Karpas-422 (cell line): ENCODE results near the gene C1R. TPM values are rescaled to one million over a fixed set of nuclear protein-coding genes. Genes with fewer than 3 reads are reported as not detected.

Source experiments
- DNase-seq: peaks from one replicate; pipeline ENCODE4 v3.0.0-alpha.2; 2015
- H2AFZ ChIP-seq: fragments of 200-600 bp; sonication (generic); 2 replicates; pipeline ENCODE4 v1.6.1; 2014; ENCODE audit warnings: antibody characterized with exemption, low read length, mixed read lengths
- H3K27ac ChIP-seq: fragments of 200-600 bp; sonication (generic); 2 replicates; pipeline ENCODE4 v1.5.1; 2014; ENCODE audit warnings: mild to moderate bottlenecking, low read length, moderate library complexity
- H3K27me3 ChIP-seq: fragments of 200-600 bp; sonication (generic); 2 replicates; pipeline ENCODE4 v1.6.1; 2014; ENCODE audit warnings: low read length, mixed read lengths
- H3K36me3 ChIP-seq: fragments of 200-600 bp; sonication (generic); 2 replicates; pipeline ENCODE4 v1.6.1; 2014; ENCODE audit warnings: low read length, mixed read lengths; ENCODE audit not compliant: insufficient read depth
- H3K4me1 ChIP-seq: fragments of 200-600 bp; sonication (generic); 2 replicates; pipeline ENCODE4 v1.6.1; 2014; ENCODE audit warnings: mild to moderate bottlenecking, low read length, mixed read lengths
- H3K4me2 ChIP-seq: fragments of 200-600 bp; sonication (generic); 2 replicates; pipeline ENCODE4 v1.6.1; 2014; ENCODE audit warnings: low read length, low read depth, mild to moderate bottlenecking; ENCODE audit not compliant: poor library complexity, severe bottlenecking
- H3K4me3 ChIP-seq: fragments of 200-600 bp; sonication (generic); 2 replicates; pipeline ENCODE4 v1.5.1; 2014; ENCODE audit warnings: mild to moderate bottlenecking, antibody characterized with exemption, low read length, mixed read lengths
- H3K79me2 ChIP-seq: fragments of 200-600 bp; sonication (generic); 2 replicates; pipeline ENCODE4 v1.6.1; 2014; ENCODE audit warnings: mild to moderate bottlenecking, low read length, mixed read lengths
- H3K9ac ChIP-seq: fragments of 200-600 bp; sonication (generic); 2 replicates; pipeline ENCODE4 v1.6.0; 2014; ENCODE audit warnings: low read length
- H3K9me2 ChIP-seq: fragments of 200-600 bp; sonication (generic), shearing (Covaris generic); replicated peaks from 2 replicates; pipeline ENCODE4 v1.6.0; 2014; ENCODE audit warnings: mild to moderate bottlenecking, low read length, moderate library complexity; ENCODE audit not compliant: insufficient read depth
- H3K9me3 ChIP-seq: fragments of 300-700, 200-600 bp; sonication (generic); 2 replicates; pipeline ENCODE4 v1.6.1; 2014; ENCODE audit warnings: low read length, mixed read lengths
- H4K20me1 ChIP-seq: fragments of 200-600 bp; sonication (generic); 2 replicates; pipeline ENCODE4 v1.6.1; 2014; ENCODE audit warnings: mild to moderate bottlenecking, antibody characterized with exemption, low read length, low read depth; ENCODE audit not compliant: insufficient read depth
- total RNA-seq: library from RNA; depleted of rRNA; stranded (reverse); fragments of >200 nt; shearing (Covaris generic); gene quantifications from 2 replicates; pipeline ENCODE4 v1.2.3, GENCODE V29; 2014; ENCODE audit warnings: low replicate concordance

The C1R gene
- total RNA-seq, 1 experiment from 2014 or later, result 2.8 TPM

DNA sequence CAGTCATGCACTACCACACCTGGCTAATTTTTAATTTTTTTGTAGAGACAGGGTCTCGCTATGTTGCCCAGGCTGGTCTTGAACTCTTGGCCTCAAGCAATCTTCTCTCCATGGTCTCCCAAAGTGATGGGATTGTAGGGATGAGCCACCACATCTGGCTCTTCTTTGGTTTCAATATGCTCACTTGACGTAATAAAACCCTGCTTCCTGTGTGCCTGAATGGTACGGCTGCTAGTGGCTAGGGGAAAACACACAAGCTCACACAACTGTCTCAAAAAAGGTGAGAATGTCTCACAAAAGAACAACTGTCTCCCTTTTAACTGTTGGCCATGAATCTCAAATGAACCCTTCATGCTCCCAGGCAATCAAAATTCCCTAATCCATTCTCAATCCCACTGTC is 16.7 kb downstream of the C1R start:
- H3K9me3 ChIP-seq, result no peaks in the 10 kb centered on the region
- H3K9ac ChIP-seq, result no peak overlapping the region
- DNase-seq, result no peak
- no peaks in the 10 kb centered on the region for H3K36me3 ChIP-seq
- H3K27ac ChIP-seq, result no peak overlapping the region
- H3K4me3 ChIP-seq, result no peak overlapping the region
- no peak overlapping the region for H2AFZ ChIP-seq
- H3K79me2 ChIP-seq, result no peaks in the 10 kb centered on the region
- no peaks in the 10 kb centered on the region for H3K27me3 ChIP-seq
- no peaks in the 10 kb centered on the region for H4K20me1 ChIP-seq
- H3K9me2 ChIP-seq, result no peaks in the 10 kb centered on the region
- H3K4me1 ChIP-seq, result no peaks in the 10 kb centered on the region
- H3K4me2 ChIP-seq, result no peak overlapping the region

DNA sequence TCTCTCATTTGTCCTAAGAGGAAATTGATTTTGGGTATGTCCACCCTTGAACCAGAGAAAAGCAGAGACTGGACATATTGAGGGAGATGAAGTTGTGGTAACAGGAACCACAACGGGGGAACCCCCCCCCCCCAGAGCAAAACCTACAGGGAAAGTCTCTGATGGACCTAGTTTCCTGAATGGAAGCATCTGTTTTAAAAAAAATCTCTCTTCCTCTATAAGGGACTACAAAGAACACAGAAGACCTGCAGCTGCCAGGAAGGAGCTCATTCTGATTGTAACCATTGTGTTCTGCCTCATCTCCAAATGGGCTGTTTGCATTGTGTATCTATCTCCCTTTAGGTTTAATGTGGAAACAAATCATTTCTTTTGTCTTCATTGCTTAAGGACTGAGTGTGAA is 18.3 kb downstream of the C1R start:
- no peak for DNase-seq
- H3K27ac ChIP-seq, result no peak overlapping the region
- no peak overlapping the region for H2AFZ ChIP-seq
- no peak overlapping the region for H3K4me3 ChIP-seq
- no peak overlapping the region for H3K4me2 ChIP-seq
- no peaks in the 10 kb centered on the region for H3K36me3 ChIP-seq
- H3K27me3 ChIP-seq, result no peaks in the 10 kb centered on the region
- H3K9me3 ChIP-seq, result no peaks in the 10 kb centered on the region
- H3K4me1 ChIP-seq, result no peaks in the 10 kb centered on the region
- H3K9ac ChIP-seq, result no peak overlapping the region
- H4K20me1 ChIP-seq, result no peaks in the 10 kb centered on the region
- no peaks in the 10 kb centered on the region for H3K79me2 ChIP-seq
- no peaks in the 10 kb centered on the region for H3K9me2 ChIP-seq

DNA sequence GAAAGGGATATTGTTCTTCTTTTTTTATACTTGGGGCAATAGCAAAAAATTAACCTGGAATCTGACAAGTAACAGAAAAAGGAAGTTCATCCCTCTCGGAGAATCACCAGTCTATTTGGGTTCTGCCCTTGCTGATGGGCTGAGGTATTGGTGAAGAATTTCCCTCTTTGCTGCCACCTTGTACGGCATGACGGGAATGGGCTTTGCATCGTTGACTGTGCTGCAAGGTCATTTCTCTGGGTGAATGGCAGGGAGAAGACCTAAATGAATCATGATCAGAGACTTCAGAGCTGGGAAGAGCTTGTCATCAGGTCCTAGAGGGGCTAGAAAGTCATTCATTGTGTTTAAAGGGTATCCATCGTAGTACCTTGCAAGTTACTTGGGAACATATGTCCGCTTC is 19.7 kb downstream of the C1R start:
- H4K20me1 ChIP-seq, result no peaks in the 10 kb centered on the region
- no peaks in the 10 kb centered on the region for H3K79me2 ChIP-seq

DNA sequence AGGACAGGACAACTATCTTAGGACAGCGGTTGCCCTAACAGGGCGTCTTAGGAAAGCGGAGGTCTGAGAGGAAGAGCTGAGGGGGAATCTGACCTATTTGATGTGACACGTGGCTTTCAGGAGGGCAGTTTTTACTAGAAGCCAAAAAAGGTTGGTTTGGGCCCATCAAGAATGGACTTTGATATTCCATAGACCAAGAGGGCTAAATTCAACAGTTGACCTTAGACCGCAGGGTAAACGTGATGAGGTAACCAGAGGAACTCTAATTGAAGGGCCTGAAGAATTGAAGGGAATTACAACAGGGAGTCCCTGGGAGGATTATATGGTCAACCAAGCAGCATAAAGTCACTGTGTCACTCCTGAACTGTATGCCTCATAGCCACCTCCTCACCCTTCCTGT is 20.2 kb downstream of the C1R start:
- Histone ChIP-seq H3K27ac (no peak overlapping the region), H4K20me1 (no peaks in the 10 kb centered on the region), H3K4me1 (no peaks in the 10 kb centered on the region), H3K79me2 (no peaks in the 10 kb centered on the region), H3K27me3 (no peaks in the 10 kb centered on the region), H2AFZ (no peak overlapping the region), H3K9ac (no peak overlapping the region), H3K4me2 (no peak overlapping the region), H3K9me2 (no peaks in the 10 kb centered on the region), H3K4me3 (no peak overlapping the region), H3K9me3 (no peaks in the 10 kb centered on the region), H3K36me3 (no peaks in the 10 kb centered on the region)
- no peak for DNase-seq

More for the DNA sequence above, 19.7 kb downstream of the C1R start:
- Histone ChIP-seq H3K9ac (no peak overlapping the region), H3K36me3 (no peaks in the 10 kb centered on the region), H3K9me2 (no peaks in the 10 kb centered on the region), H2AFZ (no peak overlapping the region), H3K4me2 (no peak overlapping the region), H3K4me3 (no peak overlapping the region), H3K27me3 (no peaks in the 10 kb centered on the region), H3K9me3 (no peaks in the 10 kb centered on the region), H3K27ac (no peak overlapping the region), H3K4me1 (no peaks in the 10 kb centered on the region)
- no peak for DNase-seq

DNA sequence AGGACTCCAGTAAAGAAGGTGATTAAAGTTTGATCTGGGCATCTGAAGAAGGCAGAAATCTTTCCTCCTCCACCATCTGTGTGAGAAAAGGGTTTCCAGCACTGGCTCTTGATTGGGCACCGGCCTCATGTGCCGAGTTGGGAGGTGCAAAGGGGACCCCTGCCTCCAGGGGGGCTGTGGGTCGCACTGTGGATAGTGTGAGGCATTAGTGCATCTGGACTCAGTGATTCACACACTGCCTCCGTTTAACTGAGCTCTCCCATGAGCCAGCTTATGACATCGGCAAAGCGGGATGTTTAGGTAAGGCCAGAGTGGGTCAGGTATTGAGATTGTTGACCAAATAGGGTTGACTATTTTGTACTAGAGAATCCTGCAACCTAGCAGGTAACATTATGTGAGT is 22.9 kb downstream of the C1R start:
- H3K4me1 ChIP-seq, result peaks cover 6% of the 10 kb centered on the region
- no peaks in the 10 kb centered on the region for H3K9me3 ChIP-seq
- no peak overlapping the region for H3K4me2 ChIP-seq
- no peaks in the 10 kb centered on the region for H3K27me3 ChIP-seq
- no peak for DNase-seq
- H2AFZ ChIP-seq, result no peak overlapping the region
- no peaks in the 10 kb centered on the region for H4K20me1 ChIP-seq
- no peak overlapping the region for H3K4me3 ChIP-seq
- H3K9ac ChIP-seq, result no peak overlapping the region
- no peaks in the 10 kb centered on the region for H3K9me2 ChIP-seq
- no peaks in the 10 kb centered on the region for H3K36me3 ChIP-seq
- H3K27ac ChIP-seq, result no peak overlapping the region
- no peaks in the 10 kb centered on the region for H3K79me2 ChIP-seq

DNA sequence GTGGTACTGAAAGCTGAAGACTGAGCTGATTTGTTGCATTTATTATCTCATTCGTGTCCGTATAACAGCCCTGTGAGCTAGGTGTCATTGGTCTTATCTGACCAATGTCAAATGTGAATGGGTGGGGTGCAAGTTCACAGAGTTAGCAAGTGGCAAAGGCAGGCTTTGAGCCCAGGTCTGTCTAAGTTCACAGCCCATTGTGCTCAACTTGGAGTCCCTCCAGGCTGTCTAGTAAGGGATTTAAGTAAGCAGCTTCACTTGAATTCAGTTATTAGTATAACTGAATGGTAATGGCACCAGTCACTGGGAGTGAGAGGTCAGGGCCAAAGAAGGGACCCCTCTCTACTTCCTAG is 23.3 kb downstream of the C1R start:
- H3K4me3 ChIP-seq, result no peak overlapping the region
- H3K4me1 ChIP-seq, result peaks cover 6% of the 10 kb centered on the region
- H3K36me3 ChIP-seq, result no peaks in the 10 kb centered on the region
- H4K20me1 ChIP-seq, result no peaks in the 10 kb centered on the region
- H3K9me3 ChIP-seq, result no peaks in the 10 kb centered on the region
- no peaks in the 10 kb centered on the region for H3K79me2 ChIP-seq
- no peak overlapping the region for H2AFZ ChIP-seq
- no peaks in the 10 kb centered on the region for H3K27me3 ChIP-seq
- no peak overlapping the region for H3K9ac ChIP-seq
- H3K4me2 ChIP-seq, result no peak overlapping the region
- no peaks in the 10 kb centered on the region for H3K9me2 ChIP-seq
- no peak overlapping the region for H3K27ac ChIP-seq
- DNase-seq, result no peak

DNA sequence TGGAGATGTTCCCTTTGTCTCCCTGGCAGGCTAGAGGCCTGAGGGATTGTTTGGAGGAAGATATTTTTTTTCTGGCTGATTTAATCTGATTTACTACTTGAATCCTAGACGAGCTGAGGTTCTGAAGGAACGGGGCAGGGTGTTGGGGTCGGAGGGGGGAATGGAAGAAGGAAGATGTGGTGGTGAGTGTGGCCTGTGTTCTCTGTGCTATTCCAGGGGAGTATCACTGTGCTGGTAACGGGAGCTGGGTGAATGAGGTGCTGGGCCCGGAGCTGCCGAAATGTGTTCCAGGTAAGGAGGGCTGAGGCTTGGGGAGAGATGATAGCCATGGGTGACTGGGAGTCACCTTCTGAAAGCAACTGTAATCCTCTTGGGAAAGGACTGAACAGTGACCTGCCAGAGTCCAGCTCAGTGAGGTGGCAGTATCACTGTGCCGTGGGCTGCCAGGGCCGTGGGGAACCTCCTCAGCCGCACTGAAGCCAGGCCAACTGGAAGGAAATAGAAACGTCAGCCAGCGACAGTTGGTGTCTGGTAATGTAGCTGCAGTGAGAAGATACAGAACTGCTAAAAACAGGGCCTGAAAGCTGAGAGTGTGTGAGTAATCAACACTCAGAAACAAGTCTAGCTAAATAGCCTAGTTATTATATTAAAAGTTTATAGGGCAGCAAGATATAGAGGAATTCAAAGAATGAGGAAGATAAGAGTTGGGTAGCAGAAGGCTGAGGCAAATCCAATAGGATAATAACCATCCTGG is 23.8 kb downstream of the C1R start:
- Histone ChIP-seq H3K79me2 (no peaks in the 10 kb centered on the region), H3K9me2 (no peaks in the 10 kb centered on the region), H3K4me1 (peaks cover 6% of the 10 kb centered on the region), H3K9ac (no peak overlapping the region), H3K27ac (no peak overlapping the region), H3K9me3 (no peaks in the 10 kb centered on the region), H3K4me3 (no peak overlapping the region), H3K4me2 (no peak overlapping the region), H2AFZ (no peak overlapping the region), H4K20me1 (no peaks in the 10 kb centered on the region), H3K36me3 (no peaks in the 10 kb centered on the region), H3K27me3 (no peaks in the 10 kb centered on the region)
- no peak for DNase-seq

DNA sequence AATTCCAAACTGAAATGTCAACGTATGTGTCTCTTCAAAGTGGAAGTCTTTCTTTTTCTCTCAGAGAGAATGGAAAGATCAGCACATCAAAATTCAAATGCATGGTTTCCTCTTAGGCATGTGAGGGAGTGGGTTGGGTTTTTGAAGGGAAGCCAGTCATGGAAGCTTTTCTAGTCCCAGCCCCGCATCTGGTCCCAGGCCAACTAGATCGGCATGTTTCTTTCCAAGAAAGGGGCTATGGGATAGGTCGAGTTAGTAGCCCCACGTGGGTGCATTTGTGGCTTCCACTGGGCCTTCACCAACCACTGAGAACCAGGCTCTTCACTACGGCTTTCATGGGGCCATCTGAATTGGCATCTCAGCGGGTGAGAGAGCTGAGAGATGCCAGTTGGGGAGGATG is 25.1 kb downstream of the C1R start:
- Histone ChIP-seq H3K27ac (no peak overlapping the region), H3K79me2 (no peaks in the 10 kb centered on the region), H3K9me3 (no peaks in the 10 kb centered on the region), H3K27me3 (no peaks in the 10 kb centered on the region), H3K4me3 (no peak overlapping the region), H4K20me1 (no peaks in the 10 kb centered on the region), H2AFZ (no peak overlapping the region), H3K36me3 (no peaks in the 10 kb centered on the region), H3K9ac (no peak overlapping the region), H3K4me2 (no peak overlapping the region), H3K9me2 (no peaks in the 10 kb centered on the region), H3K4me1 (peaks cover 6% of the 10 kb centered on the region)
- DNase-seq, result no peak
